GM12878 (cell line): ENCODE data around the gene RBBP5. TPM values are rescaled to one million over a fixed set of nuclear protein-coding genes. Genes with fewer than 3 reads are reported as not detected.

ENCODE experiments used
- ATAC-seq: fragments of 200-7000 bp; cut with Tn5 transposase; 3 replicates; pipeline ENCODE4 v1.9.1; 2020; ENCODE audit warnings: mild to moderate bottlenecking, moderate library complexity
- BruUV-seq: library from RNA; stranded (reverse); fragments of 400-500 nt; replicated peaks from 2 replicates; lab custom pipeline; 2021; lab: Mats Ljungman, UMichigan
- CTCF ChIA-PET: fragments of 300-600 bp; sonication (Branson Sonifier 250); formaldehyde crosslinking; extraction: SDS; loops from one replicate; lab custom pipeline; 2021; ENCODE audit warnings: inconsistent platforms; lab: Yijun Ruan, JAX
- POLR2A ChIA-PET: fragments of 350-600 bp; formaldehyde crosslinking; extraction: SDS; loops from one replicate; lab custom pipeline; 2021; ENCODE audit warnings: inconsistent platforms; lab: Charles Lee
- RAD21 ChIA-PET: fragments of 300-600 bp; sonication (Branson Sonifier 250); formaldehyde crosslinking; loops from one replicate; lab custom pipeline; 2023; ENCODE audit warnings: antibody characterized with exemption; ENCODE audit not compliant: unreplicated experiment; lab: Charles Lee
- SMC1A ChIA-PET: fragments of 300-600 bp; sonication (Branson Sonifier 250); formaldehyde crosslinking; loops from one replicate; lab custom pipeline; 2023; ENCODE audit not compliant: unreplicated experiment, uncharacterized antibody; lab: Charles Lee
- DNase-seq: peaks from one replicate; pipeline ENCODE4 v3.0.0-alpha.2; 2011; ENCODE audit warnings: low read depth, low spot score
- FAIRE-seq: peaks from 3 replicates; lab custom pipeline; 2011; peaks lifted over from hg19 to GRCh38; lab: Jason Lieb, UNC
- H2AFZ ChIP-seq: 2 replicates; pipeline ENCODE4 v1.6.0; 2011; ENCODE audit warnings: low read depth, low read length, control low read depth; ENCODE audit not compliant: control insufficient read depth
- H3K27ac ChIP-seq: 2 replicates; pipeline ENCODE4 v1.5.1; 2011; ENCODE audit warnings: control low read depth; ENCODE audit not compliant: control insufficient read depth, insufficient read depth
- H3K27me3 ChIP-seq, 2 experiments: replicated peaks in 1 of 2; 2 replicates each; pipeline versions ENCODE4 v1.6.0 to v1.6.1; 2011; ENCODE audit warnings: low read length in 1 of 2; ENCODE audit not compliant: control insufficient read depth in 2 of 2, insufficient read depth in 2 of 2
- H3K36me3 ChIP-seq, 2 experiments: 2 replicates each; pipeline ENCODE4 v1.5.1; 2011; ENCODE audit warnings: low read length in 1 of 2; ENCODE audit not compliant: control insufficient read depth in 2 of 2, insufficient read depth in 2 of 2
- H3K4me1 ChIP-seq: 2 replicates; pipeline ENCODE4 v1.6.1; 2011; ENCODE audit warnings: mild to moderate bottlenecking, low read length, moderate library complexity, mixed read lengths; ENCODE audit not compliant: control insufficient read depth, insufficient read depth
- H3K4me2 ChIP-seq: 2 replicates; pipeline ENCODE4 v1.6.0; 2011; ENCODE audit warnings: control low read depth; ENCODE audit not compliant: control insufficient read depth, insufficient read depth
- H3K4me3 ChIP-seq: fragments of 200-600 bp; sonication (generic); 2 replicates; pipeline ENCODE4 v1.5.1; 2016
- H3K79me2 ChIP-seq: 2 replicates; pipeline ENCODE4 v1.6.0; 2011; ENCODE audit warnings: low read length; ENCODE audit not compliant: control insufficient read depth, insufficient read depth
- H3K9ac ChIP-seq: 2 replicates; pipeline ENCODE4 v1.8.0; 2011; ENCODE audit warnings: low read length, control low read depth, mixed read lengths; ENCODE audit not compliant: control insufficient read depth, insufficient read depth
- H3K9me3 ChIP-seq: replicated peaks from 3 replicates; pipeline ENCODE4 v1.5.1; 2011; ENCODE audit warnings: mild to moderate bottlenecking, low read length; ENCODE audit not compliant: control insufficient read depth, insufficient read depth
- H4K20me1 ChIP-seq: 2 replicates; pipeline ENCODE4 v1.6.0; 2011; ENCODE audit not compliant: control insufficient read depth, insufficient read depth
- ATF3 ChIP-seq: IDR thresholded peaks from 2 replicates; pipeline ENCODE4 v1.6.1; 2011; ENCODE audit warnings: low read depth, mild to moderate bottlenecking, low read length, moderate library complexity, borderline replicate concordance; ENCODE audit errors: extremely low read depth
- CBX5 ChIP-seq: sonication (generic); IDR thresholded peaks from 2 replicates; pipeline ENCODE4 v1.6.1; 2016; ENCODE audit warnings: low read depth, moderate library complexity, mild to moderate bottlenecking, inconsistent platforms
- RAD21 ChIP-seq: IDR thresholded peaks from 2 replicates; pipeline ENCODE4 v1.6.1; 2011; ENCODE audit warnings: mild to moderate bottlenecking, low read depth, low read length, moderate library complexity; ENCODE audit not compliant: insufficient read depth
- STAT3 ChIP-seq: IDR thresholded peaks from 2 replicates; pipeline ENCODE4 v1.6.1; 2011; ENCODE audit warnings: low read depth, low read length, improper control_type of control experiment
- YBX1 ChIP-seq: fragments of 450-650 bp; IDR thresholded peaks from 2 replicates; pipeline ENCODE4 v1.6.1; 2016; ENCODE audit warnings: antibody characterized with exemption
- ZBED1 ChIP-seq: IDR thresholded peaks from 2 replicates; pipeline ENCODE4 v1.6.1; 2016; ENCODE audit warnings: borderline replicate concordance
- WGBS: methylation state at CpG from one replicate; pipeline ENCODE4 v1.1.6; 2016; ENCODE audit warnings: low lambda C conversion rate; ENCODE audit not compliant: insufficient replicate concordance, insufficient coverage; ENCODE audit errors: missing lambda C conversion rate; 5-methylcytosine and 5-hydroxymethylcytosine counted together
- in situ Hi-C: fragments of 300-500 bp; cut with MboI; formaldehyde crosslinking; loops from 9 replicates; pipeline ENCODE4 v1.14.3; 2018; ENCODE audit warnings: mixed read lengths
- intact Hi-C: fragments of 100-400 bp; cut with micrococcal nuclease; formaldehyde crosslinking; loops from one replicate; pipeline ENCODE4 v1.14.2; 2022; ENCODE audit not compliant: unreplicated experiment
- polyA plus RNA-seq, 11 experiments: library from polyadenylated mRNA; depleted of rRNA in 4 of 11; unstranded in 6 of 11; stranded (reverse) in 5 of 11; fragments of >200 nt; fragmentation: Nextera tagmentation in 4 of 11; fragmentation: Illumina TruSeq in 1 of 11; extraction: Ambion mirVana in 4 of 11; extraction: Trizol in 1 of 11; gene quantifications; 1 replicate in 1 of 11; 2 replicates in 10 of 11; pipeline versions ENCODE4 v1.2.1 to v1.2.3, GENCODE V29; 2011 to 2016; ENCODE audit warnings: inconsistent platforms in 2 of 11, missing spikeins in 2 of 11, low read depth in 1 of 11
- total RNA-seq, 4 experiments: library from RNA; depleted of rRNA in 3 of 4; stranded (reverse); fragments of >200 nt in 3 of 4; fragmentation: Illumina TruSeq in 1 of 4; extraction: Trizol in 1 of 4; gene quantifications; 2 replicates each; pipeline versions ENCODE4 v1.2.1 to v1.2.3, GENCODE V29; 2013 to 2021

The RBBP5 gene
- total and polyA plus RNA-seq, 10 of the 15 experiments (the other 5 are each of a cell fraction or from before 2014, with no cell fraction given): 10.0 to 20.6 (median 14.8) TPM

GRCh38 chr1:205158048-205158616 lies 36.4 kb upstream of the RBBP5 start:
- ChIA-PET POLR2A (interaction anchor here (0.7 kb wide), 1 partner anchor 1493 kb away, joined by 6 read pairs; no protein-coding TSS in a partner anchor), RAD21 (interaction anchor here (0.8 kb wide), 1 partner anchor 72 kb away, joined by 3 read pairs; no protein-coding TSS in a partner anchor), CTCF (interaction anchor here (0.7 to 3.0 kb wide), 9 partner anchors 9 to 492 kb away, joined by 3 to 16 read pairs (median 3); no protein-coding TSS in a partner anchor), SMC1A (interaction anchor here (0.7 to 1.8 kb wide), 4 partner anchors 13 to 97 kb away, joined by 3 to 4 read pairs (median 4); no protein-coding TSS in a partner anchor)
- no peak overlapping the region for H3K4me3 ChIP-seq
- no peak for FAIRE-seq
- peaks cover 9% of the 10 kb centered on the region for H3K9me3 ChIP-seq
- H3K4me2 ChIP-seq: no peak overlapping the region
- H2AFZ ChIP-seq: no peak overlapping the region
- H3K27me3 ChIP-seq: no peaks in the 10 kb centered on the region
- no peak for DNase-seq
- no peaks in the 10 kb centered on the region for H3K79me2 ChIP-seq
- no peaks in the 10 kb centered on the region for H3K4me1 ChIP-seq
- H3K36me3 ChIP-seq: peaks cover 0 to 7% of the 10 kb centered on the region in 2 experiments; a peak in 3 of 4 replicates
- H3K27ac ChIP-seq: no peak overlapping the region
- no TSS peak for BruUV-seq
- in situ Hi-C loops: no loop called here
- H4K20me1 ChIP-seq: no peaks in the 10 kb centered on the region
- TF ChIP-seq STAT3 (no peak), CBX5 (no peak), ATF3 (no peak), YBX1 (no peak), RAD21 (no peak), ZBED1 (no peak)
- intact Hi-C loops: no loop called here
- no peak overlapping the region for H3K9ac ChIP-seq
- 50% methylated on average over 2 of the region's 2 CpGs for WGBS
- ATAC-seq: no peak
